ENCODE measurements around the gene KIF6. TPM values are rescaled to one million over a fixed set of nuclear protein-coding genes. Genes with fewer than 3 reads are reported as not detected.

Gene KIF6
- polyA plus RNA-seq, 2 donors, result 0.08 to 0.20 TPM

DNA sequence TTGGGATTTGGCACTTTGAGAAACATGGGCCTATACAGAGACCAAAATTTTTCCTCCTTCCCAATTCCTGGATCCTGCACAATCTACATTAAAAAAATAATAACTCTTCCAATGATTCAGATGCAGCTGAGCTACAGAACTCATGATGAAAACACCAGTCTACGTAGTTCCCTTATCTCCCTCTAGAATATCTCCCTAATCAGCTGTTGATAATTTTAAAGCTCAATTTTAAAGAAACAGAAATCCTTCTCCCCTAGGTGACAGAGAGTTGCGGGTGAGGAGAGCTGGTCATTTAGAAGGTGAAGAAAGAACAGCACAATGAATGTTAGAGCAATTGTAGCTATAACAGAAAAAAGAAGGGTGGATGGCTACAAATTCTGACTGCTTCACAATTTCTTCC lies 227.1 kb downstream of the KIF6 start:
- H3K4me1 ChIP-seq (ENCODE audit: control insufficient read depth in 2 of 2, insufficient read depth in 2 of 2, low read length in 1 of 2), result no peaks in the 10 kb centered on the region
- no peak overlapping the region for H3K27ac ChIP-seq (ENCODE audit: low read depth in 2 of 2, low read length in 1 of 2)
- 72 to 87% methylated on average over 2 of the region's 2 CpGs for WGBS, 2 donors

DNA sequence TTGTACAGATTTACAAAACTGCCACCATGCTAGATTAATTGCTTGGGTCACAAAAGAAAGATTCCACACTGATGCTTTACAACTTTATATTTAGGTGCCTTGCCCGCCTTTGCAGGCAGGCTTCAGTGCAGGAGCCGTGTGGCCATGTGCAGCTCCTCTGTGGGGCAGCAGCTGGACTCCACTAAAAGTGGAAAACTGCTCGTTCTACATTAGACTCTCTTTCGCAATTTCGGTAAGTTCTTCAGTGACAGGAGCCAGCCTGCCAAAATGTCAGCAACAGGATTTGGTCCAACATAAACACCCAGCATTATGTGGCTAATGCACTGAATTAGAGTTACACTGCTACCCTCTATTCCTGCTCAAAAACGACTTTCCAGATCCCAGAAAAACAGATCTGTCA lies 228.3 kb downstream of the KIF6 start:
- Histone ChIP-seq H3K9me3 (ENCODE audit: control insufficient read depth in 2 of 2, insufficient read depth in 1 of 2, low read depth in 1 of 2, low read length in 1 of 2) (no peaks in the 10 kb centered on the region), H3K36me3 (ENCODE audit: control insufficient read depth in 2 of 2, insufficient read depth in 2 of 2, low read length in 1 of 2) (no peaks in the 10 kb centered on the region), H3K4me3 (ENCODE audit: low read depth in 1 of 2, low read length in 2 of 2) (no peak overlapping the region), H3K27ac (ENCODE audit: low read depth in 2 of 2, low read length in 1 of 2) (no peak overlapping the region), H3K4me1 (ENCODE audit: control insufficient read depth in 2 of 2, insufficient read depth in 2 of 2, low read length in 1 of 2) (no peaks in the 10 kb centered on the region), H3K27me3 (ENCODE audit: control insufficient read depth in 1 of 2, insufficient read depth in 2 of 2, low read length in 2 of 2) (no peaks in the 10 kb centered on the region)
- WGBS, 2 donors, result 17 to 42% methylated on average over 6 of the region's 6 CpGs

More for the DNA sequence above, 227.1 kb downstream of the KIF6 start:
- H3K9me3 ChIP-seq (ENCODE audit: control insufficient read depth in 2 of 2, insufficient read depth in 1 of 2, low read depth in 1 of 2, low read length in 1 of 2), result no peaks in the 10 kb centered on the region
- H3K4me3 ChIP-seq (ENCODE audit: low read depth in 1 of 2, low read length in 2 of 2), result no peak overlapping the region
- no peaks in the 10 kb centered on the region for H3K36me3 ChIP-seq (ENCODE audit: control insufficient read depth in 2 of 2, insufficient read depth in 2 of 2, low read length in 1 of 2)
- no peaks in the 10 kb centered on the region for H3K27me3 ChIP-seq (ENCODE audit: control insufficient read depth in 1 of 2, insufficient read depth in 2 of 2, low read length in 2 of 2)

DNA sequence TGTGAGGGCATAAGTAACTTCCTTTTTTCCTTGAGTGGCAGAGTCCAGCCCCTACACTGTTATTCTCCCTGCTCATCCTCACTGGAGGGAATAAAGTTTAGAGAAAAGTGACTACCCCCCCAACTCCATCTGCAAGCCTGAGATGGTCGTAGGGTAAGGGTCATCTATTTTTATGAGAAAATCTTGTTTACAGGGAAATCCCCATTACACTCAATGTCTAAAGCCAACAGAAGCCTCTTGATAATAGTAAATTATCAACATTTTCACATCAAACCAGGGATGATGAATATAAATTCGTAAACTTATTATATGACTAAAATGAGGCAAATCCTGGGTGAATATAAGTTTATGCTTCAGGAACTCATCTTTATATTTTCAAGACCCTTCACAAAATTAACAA lies 228.8 kb downstream of the KIF6 start:
- Histone ChIP-seq H3K27me3 (ENCODE audit: control insufficient read depth in 1 of 2, insufficient read depth in 2 of 2, low read length in 2 of 2) (no peaks in the 10 kb centered on the region), H3K4me1 (ENCODE audit: control insufficient read depth in 2 of 2, insufficient read depth in 2 of 2, low read length in 1 of 2) (no peaks in the 10 kb centered on the region), H3K4me3 (ENCODE audit: low read depth in 1 of 2, low read length in 2 of 2) (no peak overlapping the region), H3K36me3 (ENCODE audit: control insufficient read depth in 2 of 2, insufficient read depth in 2 of 2, low read length in 1 of 2) (no peaks in the 10 kb centered on the region), H3K9me3 (ENCODE audit: control insufficient read depth in 2 of 2, insufficient read depth in 1 of 2, low read depth in 1 of 2, low read length in 1 of 2) (no peaks in the 10 kb centered on the region), H3K27ac (ENCODE audit: low read depth in 2 of 2, low read length in 1 of 2) (no peak overlapping the region)
- WGBS, 2 donors, result 61 to 67% methylated on average over 2 of the region's 2 CpGs

GRCh38 chr6:39495640-39496039 lies 229.6 kb downstream of the KIF6 start:
- WGBS, 2 donors, result 55 to 61% methylated on average over 3 of the region's 3 CpGs
- H3K27ac ChIP-seq (ENCODE audit: low read depth in 2 of 2, low read length in 1 of 2), result no peak overlapping the region

GRCh38 chr6:39494998-39495397 lies 230.2 kb downstream of the KIF6 start:
- WGBS, 2 donors, result 86 to 88% methylated on average over 7 of the region's 7 CpGs
- no peak overlapping the region for H3K27ac ChIP-seq (ENCODE audit: low read depth in 2 of 2, low read length in 1 of 2)
- no peaks in the 10 kb centered on the region for H3K4me1 ChIP-seq (ENCODE audit: control insufficient read depth in 2 of 2, insufficient read depth in 2 of 2, low read length in 1 of 2)
- H3K4me3 ChIP-seq (ENCODE audit: low read depth in 1 of 2, low read length in 2 of 2), result no peak overlapping the region
- H3K36me3 ChIP-seq (ENCODE audit: control insufficient read depth in 2 of 2, insufficient read depth in 2 of 2, low read length in 1 of 2), result no peaks in the 10 kb centered on the region
- H3K9me3 ChIP-seq (ENCODE audit: control insufficient read depth in 2 of 2, insufficient read depth in 1 of 2, low read depth in 1 of 2, low read length in 1 of 2), result no peaks in the 10 kb centered on the region
- H3K27me3 ChIP-seq (ENCODE audit: control insufficient read depth in 1 of 2, insufficient read depth in 2 of 2, low read length in 2 of 2), result no peaks in the 10 kb centered on the region

More at GRCh38 chr6:39495640-39496039, 229.6 kb downstream of the KIF6 start:
- Histone ChIP-seq H3K9me3 (ENCODE audit: control insufficient read depth in 2 of 2, insufficient read depth in 1 of 2, low read depth in 1 of 2, low read length in 1 of 2) (no peaks in the 10 kb centered on the region), H3K4me1 (ENCODE audit: control insufficient read depth in 2 of 2, insufficient read depth in 2 of 2, low read length in 1 of 2) (no peaks in the 10 kb centered on the region), H3K27me3 (ENCODE audit: control insufficient read depth in 1 of 2, insufficient read depth in 2 of 2, low read length in 2 of 2) (no peaks in the 10 kb centered on the region), H3K4me3 (ENCODE audit: low read depth in 1 of 2, low read length in 2 of 2) (no peak overlapping the region), H3K36me3 (ENCODE audit: control insufficient read depth in 2 of 2, insufficient read depth in 2 of 2, low read length in 1 of 2) (no peaks in the 10 kb centered on the region)

DNA sequence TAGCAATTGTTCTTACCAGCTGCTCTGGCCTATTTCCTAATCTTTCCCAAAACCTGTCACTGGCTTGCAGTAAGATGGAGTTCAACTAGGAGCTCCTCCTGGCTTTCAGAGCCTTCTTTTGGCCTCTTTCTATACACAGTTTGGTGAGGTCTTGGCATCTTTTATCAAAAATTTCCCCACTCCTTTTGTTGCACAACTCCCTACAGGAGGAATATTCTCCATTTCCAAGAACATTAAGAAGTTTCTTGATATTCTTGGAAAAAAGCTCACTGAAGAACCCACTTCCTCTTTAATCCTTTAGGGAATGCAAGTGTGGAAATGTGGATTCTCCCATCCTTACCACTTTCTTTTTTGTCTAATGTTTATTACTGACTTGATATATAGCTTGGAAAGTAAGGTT lies 231.4 kb downstream of the KIF6 start:
- Histone ChIP-seq H3K9me3 (ENCODE audit: control insufficient read depth in 2 of 2, insufficient read depth in 1 of 2, low read depth in 1 of 2, low read length in 1 of 2) (no peaks in the 10 kb centered on the region), H3K4me3 (ENCODE audit: low read depth in 1 of 2, low read length in 2 of 2) (no peak overlapping the region), H3K27me3 (ENCODE audit: control insufficient read depth in 1 of 2, insufficient read depth in 2 of 2, low read length in 2 of 2) (no peaks in the 10 kb centered on the region), H3K27ac (ENCODE audit: low read depth in 2 of 2, low read length in 1 of 2) (no peak overlapping the region), H3K36me3 (ENCODE audit: control insufficient read depth in 2 of 2, insufficient read depth in 2 of 2, low read length in 1 of 2) (no peaks in the 10 kb centered on the region), H3K4me1 (ENCODE audit: control insufficient read depth in 2 of 2, insufficient read depth in 2 of 2, low read length in 1 of 2) (no peaks in the 10 kb centered on the region)

DNA sequence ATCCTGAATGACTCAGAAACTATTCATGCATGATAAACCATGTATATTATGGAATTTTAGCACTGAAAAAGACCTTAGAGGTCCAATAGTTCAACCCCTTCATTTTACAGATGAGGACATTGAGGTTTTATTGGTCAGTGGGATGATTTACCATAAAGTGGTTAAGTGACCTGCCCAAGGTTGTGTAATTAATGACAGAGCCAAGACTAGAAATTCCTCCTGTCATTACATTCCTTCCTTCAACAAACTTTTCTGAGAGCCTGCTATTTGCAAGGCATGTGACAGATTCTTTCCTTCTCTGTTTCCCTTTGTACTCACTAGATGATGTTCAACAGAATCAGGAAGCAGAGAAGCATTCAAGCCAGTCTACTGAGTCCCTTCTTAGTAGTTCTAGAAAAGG lies 232.0 kb downstream of the KIF6 start:
- H3K27me3 ChIP-seq (ENCODE audit: control insufficient read depth in 1 of 2, insufficient read depth in 2 of 2, low read length in 2 of 2), result no peaks in the 10 kb centered on the region
- H3K9me3 ChIP-seq (ENCODE audit: control insufficient read depth in 2 of 2, insufficient read depth in 1 of 2, low read depth in 1 of 2, low read length in 1 of 2), result no peaks in the 10 kb centered on the region
- no peak overlapping the region for H3K27ac ChIP-seq (ENCODE audit: low read depth in 2 of 2, low read length in 1 of 2)
- H3K4me1 ChIP-seq (ENCODE audit: control insufficient read depth in 2 of 2, insufficient read depth in 2 of 2, low read length in 1 of 2), result no peaks in the 10 kb centered on the region
- no peaks in the 10 kb centered on the region for H3K36me3 ChIP-seq (ENCODE audit: control insufficient read depth in 2 of 2, insufficient read depth in 2 of 2, low read length in 1 of 2)
- H3K4me3 ChIP-seq (ENCODE audit: low read depth in 1 of 2, low read length in 2 of 2), result no peak overlapping the region

- no peaks in the 10 kb centered on the region for H3K36me3 ChIP-seq (ENCODE audit: control insufficient read depth in 2 of 2, insufficient read depth in 2 of 2, low read length in 1 of 2)
- H3K4me3 ChIP-seq (ENCODE audit: low read depth in 1 of 2, low read length in 2 of 2), result no peak overlapping the region
- H3K27ac ChIP-seq (ENCODE audit: low read depth in 2 of 2, low read length in 1 of 2), result no peak overlapping the region
- 54% methylated on average over 3 of the region's 3 CpGs for WGBS, 2 donors
- H3K27me3 ChIP-seq (ENCODE audit: control insufficient read depth in 1 of 2, insufficient read depth in 2 of 2, low read length in 2 of 2), result no peaks in the 10 kb centered on the region
- no peaks in the 10 kb centered on the region for H3K4me1 ChIP-seq (ENCODE audit: control insufficient read depth in 2 of 2, insufficient read depth in 2 of 2, low read length in 1 of 2)
- no peaks in the 10 kb centered on the region for H3K9me3 ChIP-seq (ENCODE audit: control insufficient read depth in 2 of 2, insufficient read depth in 1 of 2, low read depth in 1 of 2, low read length in 1 of 2)
Measured at GRCh38 chr6:39490108-39490507, 235.1 kb downstream of the KIF6 start.

GRCh38 chr6:39488255-39488879 lies 236.8 kb downstream of the KIF6 start:
- Histone ChIP-seq H3K4me1 (ENCODE audit: control insufficient read depth in 2 of 2, insufficient read depth in 2 of 2, low read length in 1 of 2) (no peaks in the 10 kb centered on the region), H3K9me3 (ENCODE audit: control insufficient read depth in 2 of 2, insufficient read depth in 1 of 2, low read depth in 1 of 2, low read length in 1 of 2) (no peaks in the 10 kb centered on the region), H3K27ac (ENCODE audit: low read depth in 2 of 2, low read length in 1 of 2) (no peak overlapping the region), H3K27me3 (ENCODE audit: control insufficient read depth in 1 of 2, insufficient read depth in 2 of 2, low read length in 2 of 2) (no peaks in the 10 kb centered on the region), H3K4me3 (ENCODE audit: low read depth in 1 of 2, low read length in 2 of 2) (no peak overlapping the region), H3K36me3 (ENCODE audit: control insufficient read depth in 2 of 2, insufficient read depth in 2 of 2, low read length in 1 of 2) (no peaks in the 10 kb centered on the region)
- 55 to 60% methylated on average over 1 of the region's 1 CpG for WGBS, 2 donors

- Histone ChIP-seq H3K9me3 (ENCODE audit: control insufficient read depth in 2 of 2, insufficient read depth in 1 of 2, low read depth in 1 of 2, low read length in 1 of 2) (no peaks in the 10 kb centered on the region), H3K4me3 (ENCODE audit: low read depth in 1 of 2, low read length in 2 of 2) (no peak overlapping the region), H3K27ac (ENCODE audit: low read depth in 2 of 2, low read length in 1 of 2) (no peak overlapping the region), H3K27me3 (ENCODE audit: control insufficient read depth in 1 of 2, insufficient read depth in 2 of 2, low read length in 2 of 2) (no peaks in the 10 kb centered on the region), H3K36me3 (ENCODE audit: control insufficient read depth in 2 of 2, insufficient read depth in 2 of 2, low read length in 1 of 2) (no peaks in the 10 kb centered on the region), H3K4me1 (ENCODE audit: control insufficient read depth in 2 of 2, insufficient read depth in 2 of 2, low read length in 1 of 2) (no peaks in the 10 kb centered on the region)
- WGBS, 2 donors, result 86 to 91% methylated on average over 3 of the region's 3 CpGs
Measured at GRCh38 chr6:39484276-39484675, 240.9 kb downstream of the KIF6 start.
